ENCODE measurements around the gene ZNF664.

ZNF664 gene

DNA sequence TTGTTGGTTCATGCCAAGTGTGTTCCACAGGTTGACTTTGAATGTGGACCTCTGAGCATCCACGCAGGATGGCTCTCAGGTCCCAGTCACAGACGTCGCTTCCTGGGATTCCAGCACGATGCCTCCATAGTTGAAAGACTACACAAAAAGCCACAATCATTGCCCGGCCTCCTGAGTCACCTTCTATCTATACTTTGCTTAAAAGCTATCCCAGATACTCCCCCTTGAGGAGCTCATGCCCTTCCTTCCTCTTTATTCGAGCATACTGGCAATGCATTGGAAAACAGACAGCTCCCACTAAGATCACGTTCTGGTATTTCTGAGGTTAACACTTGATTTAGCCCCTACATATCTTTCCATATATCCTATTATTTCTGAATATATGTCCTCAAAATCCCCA is 40.1 kb downstream of the ZNF664 start:
- no peak for DNase-seq

DNA sequence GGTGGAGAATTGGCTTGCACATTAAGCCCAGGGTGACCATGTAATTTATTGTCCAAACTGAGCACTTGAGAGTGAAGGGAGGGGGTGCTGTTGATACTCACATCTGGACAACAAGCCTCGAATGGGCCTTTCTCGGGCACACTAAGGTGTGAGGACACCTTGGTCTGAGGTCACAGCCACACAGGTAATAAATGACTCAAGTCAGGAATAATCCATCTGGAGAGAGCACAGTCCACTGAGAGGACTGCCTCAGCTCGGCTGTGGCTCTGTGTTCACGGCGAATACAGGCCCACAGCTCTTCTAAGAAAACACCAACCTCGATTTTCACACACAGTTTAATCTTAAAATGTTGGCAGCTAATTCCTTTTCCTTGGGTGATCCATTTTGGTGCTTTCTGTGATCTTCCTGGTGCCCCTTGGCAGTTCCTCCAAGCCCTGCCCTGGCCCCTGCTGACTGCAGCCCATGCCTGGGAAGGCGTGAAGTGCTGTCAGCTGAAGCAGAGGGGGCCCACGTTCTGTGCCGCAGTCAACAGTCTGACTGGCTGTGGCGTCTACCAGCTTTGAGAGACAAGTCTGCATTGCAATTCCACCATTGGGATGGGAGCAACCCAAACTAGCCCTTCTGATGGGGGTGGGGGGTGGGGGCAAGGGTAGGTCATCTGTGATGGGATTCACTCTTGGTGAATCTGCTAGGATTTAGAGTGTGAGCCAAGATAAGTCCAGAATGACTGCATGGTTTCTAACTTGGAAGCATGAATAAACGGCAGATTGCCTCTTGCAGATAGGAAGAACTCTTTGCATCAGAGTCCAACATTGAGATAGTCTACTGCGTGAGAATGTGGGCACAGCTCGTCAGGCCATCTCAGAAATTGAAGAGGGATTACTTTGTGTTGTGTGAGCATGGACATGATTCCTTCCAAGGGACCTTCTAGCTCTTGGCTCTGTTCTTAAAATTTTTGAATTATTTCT is 42.8 kb downstream of the ZNF664 start:
- DNase-seq, result no peak

DNA sequence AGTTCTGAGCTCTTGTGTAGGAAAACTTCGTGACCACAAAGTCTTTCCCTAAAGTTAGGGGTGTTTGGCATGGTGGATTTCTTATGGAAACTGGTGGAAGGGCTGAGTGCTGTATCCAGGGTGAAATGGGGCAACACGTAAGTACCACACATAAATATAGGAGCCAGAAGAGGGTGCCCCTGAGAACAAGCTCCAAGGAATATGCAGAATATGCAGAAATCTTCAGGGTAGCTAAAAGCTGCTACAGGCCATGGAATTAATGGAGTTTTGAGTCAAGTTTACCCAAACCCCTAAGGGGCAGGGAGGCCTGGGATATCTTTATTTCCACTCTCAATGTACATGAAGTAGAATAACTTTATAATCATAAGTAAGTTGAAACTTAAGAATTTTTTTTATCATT is 44.0 kb downstream of the ZNF664 start:
- DNase-seq, result no peak

GRCh38 chr12:124018539-124018938 is 45.5 kb downstream of the ZNF664 start:
- DNase-seq, result no peak

- no peak for DNase-seq
Observed at GRCh38 chr12:124019115-124019514, 46.1 kb downstream of the ZNF664 start.

DNA sequence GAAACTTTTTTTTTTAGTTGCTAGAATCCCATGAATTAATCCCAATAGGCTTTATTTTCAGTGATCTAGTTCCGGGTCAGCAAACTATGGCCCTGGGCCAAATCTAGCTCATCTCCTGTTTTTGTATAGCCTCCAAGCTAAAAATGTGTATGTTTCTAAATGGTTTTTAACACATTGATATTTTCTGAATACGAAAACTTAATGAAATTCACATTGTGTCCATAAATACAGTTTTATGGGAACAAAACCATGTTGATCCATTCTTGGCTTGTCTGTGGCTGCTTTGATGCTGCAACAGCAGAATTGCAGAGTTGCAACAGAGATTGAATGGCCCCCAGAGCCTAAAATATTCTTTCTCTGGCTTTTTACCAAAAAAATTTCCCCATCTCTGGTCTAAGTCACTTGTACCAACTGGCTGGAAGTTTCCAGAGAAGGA is 47.5 kb downstream of the ZNF664 start:
- DNase-seq, result no peak

- DNase-seq, result no peak
Observed at GRCh38 chr12:124021007-124021406, 48.0 kb downstream of the ZNF664 start.

GRCh38 chr12:124022161-124022560 is 49.1 kb downstream of the ZNF664 start:
- DNase-seq, result no peak

- no peak for DNase-seq
Observed at GRCh38 chr12:124024263-124024678, 51.3 kb downstream of the ZNF664 start.

- no peak for DNase-seq
Observed at GRCh38 chr12:124024776-124025175, 51.8 kb downstream of the ZNF664 start.

DNA sequence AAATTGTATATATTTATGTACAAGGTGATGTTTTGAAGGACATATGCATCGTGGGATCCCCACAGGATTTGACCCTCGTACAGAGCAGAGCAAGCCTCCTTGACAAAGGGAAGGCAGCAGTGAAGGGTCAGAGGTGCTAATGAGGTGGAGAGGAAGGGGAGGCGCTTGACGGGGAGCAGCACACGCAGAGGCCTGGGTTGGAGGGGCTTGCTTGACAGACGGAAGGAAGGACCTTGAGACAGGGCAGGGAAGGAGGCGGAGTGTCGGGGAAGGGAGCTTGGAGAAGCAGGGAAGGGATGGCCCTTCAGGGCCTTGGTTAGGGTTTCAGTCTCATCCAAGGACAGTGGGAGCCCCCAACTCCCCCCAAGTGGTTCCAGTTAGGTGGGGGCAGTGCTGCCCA is 52.6 kb downstream of the ZNF664 start:
- no peak for DNase-seq

- no peak for DNase-seq
Observed at GRCh38 chr12:124026755-124027745, 54.0 kb downstream of the ZNF664 start.

GRCh38 chr12:124027753-124028554 is 54.9 kb downstream of the ZNF664 start:
- DNase-seq, result no peak

DNA sequence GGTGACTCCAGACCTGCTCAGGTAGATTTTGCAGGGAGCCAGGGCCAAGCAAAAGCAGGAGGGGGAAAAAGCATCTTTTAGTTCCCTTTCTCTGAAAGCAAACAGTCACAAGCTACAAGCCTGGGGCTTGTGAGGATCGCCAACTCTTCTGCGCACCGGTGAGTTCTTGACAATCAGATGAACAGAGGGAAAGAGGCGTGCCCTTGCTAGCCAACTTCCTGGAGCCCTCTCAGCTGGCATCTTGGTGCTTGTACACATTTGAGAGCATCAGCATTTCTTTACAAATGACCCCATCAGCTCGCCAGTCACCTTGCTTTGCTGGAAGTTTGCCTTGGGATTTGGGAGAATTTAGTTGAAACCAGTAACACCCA is 55.5 kb downstream of the ZNF664 start:
- DNase-seq, result no peak

DNA sequence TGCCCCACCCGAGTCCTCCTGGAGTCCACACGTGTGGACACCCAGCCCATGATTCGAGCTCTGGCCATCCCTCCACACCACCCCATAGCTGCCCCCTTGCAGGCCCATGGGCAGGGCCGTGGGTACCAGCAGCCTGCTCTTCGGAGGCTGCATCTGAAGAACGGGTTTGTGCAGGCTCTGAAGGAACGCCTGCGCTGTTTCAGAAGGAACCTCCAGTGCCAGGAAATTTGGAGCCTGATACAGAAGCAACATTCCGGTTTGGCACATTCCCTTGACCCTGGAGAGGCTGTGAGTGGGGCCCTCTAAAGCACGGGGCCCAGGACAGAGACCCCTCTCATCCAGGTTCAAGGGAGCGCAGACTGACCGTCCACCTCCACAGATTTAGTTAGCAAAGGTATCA is 57.0 kb downstream of the ZNF664 start:
- DNase-seq, result no peak

DNA sequence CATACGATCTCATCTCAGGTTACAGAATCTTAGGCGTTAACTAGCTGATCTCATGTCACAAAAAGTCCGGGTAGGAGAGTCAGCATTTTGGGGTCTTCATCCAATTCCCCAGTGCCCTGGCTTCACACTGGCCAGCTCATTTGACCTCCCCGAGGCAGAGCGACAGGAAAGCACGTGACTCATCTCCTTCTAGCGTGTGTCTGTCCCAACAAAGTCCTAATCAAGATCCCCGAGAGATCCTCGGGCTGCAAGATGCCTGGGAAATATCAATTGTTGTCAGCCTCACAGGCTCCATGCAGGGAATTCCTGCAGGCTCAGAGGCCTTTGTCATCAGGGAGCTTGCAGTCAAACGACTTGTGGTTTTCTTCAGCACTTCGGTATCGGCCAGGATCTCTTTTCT is 57.5 kb downstream of the ZNF664 start:
- no peak for DNase-seq

- no peak for DNase-seq
Observed at GRCh38 chr12:124031058-124031457, 58.0 kb downstream of the ZNF664 start.

- DNase-seq, result peak; percentile 51
Observed at GRCh38 chr12:124032265-124032886, 59.4 kb downstream of the ZNF664 start.

DNA sequence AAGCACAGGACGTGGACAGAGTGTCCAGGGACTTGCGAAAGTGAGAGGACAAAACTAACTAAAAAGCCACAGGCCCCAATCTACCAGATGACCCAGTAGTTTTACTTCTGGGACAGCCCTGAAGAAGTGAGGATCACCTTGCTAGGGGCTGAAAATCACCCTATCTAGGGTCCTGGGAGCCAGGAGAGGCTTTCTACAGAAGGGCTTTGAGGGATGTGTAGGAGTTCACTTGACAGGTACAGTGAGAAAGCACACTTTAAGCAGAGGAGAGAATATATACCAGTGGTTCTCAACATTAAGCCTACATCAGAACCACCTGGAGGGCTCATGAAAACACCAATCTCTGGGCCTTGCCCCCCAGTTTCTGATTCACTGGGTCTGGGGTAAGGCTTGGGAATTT is 60.8 kb downstream of the ZNF664 start:
- DNase-seq, result no peak

GRCh38 chr12:124034297-124034696 is 61.3 kb downstream of the ZNF664 start:
- no peak for DNase-seq

DNA sequence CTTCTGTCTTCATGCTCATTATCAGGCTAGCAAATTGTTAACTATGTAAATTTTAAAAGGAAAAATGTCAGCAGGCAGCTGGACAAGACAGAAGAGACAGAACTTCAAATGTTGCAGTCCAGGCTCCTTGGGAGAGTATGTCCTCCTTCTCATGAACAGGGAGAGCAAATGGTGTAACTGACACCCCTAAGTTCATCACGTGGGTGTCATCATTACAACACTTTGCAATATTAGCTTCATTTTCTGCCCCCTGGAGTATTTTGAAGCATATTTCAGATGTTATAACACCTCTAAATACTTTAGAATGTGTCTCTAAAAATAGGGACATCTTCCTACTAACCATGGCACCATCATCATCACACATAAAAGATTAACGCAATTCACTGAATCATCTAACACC is 62.1 kb downstream of the ZNF664 start:
- no peak for DNase-seq

DNA sequence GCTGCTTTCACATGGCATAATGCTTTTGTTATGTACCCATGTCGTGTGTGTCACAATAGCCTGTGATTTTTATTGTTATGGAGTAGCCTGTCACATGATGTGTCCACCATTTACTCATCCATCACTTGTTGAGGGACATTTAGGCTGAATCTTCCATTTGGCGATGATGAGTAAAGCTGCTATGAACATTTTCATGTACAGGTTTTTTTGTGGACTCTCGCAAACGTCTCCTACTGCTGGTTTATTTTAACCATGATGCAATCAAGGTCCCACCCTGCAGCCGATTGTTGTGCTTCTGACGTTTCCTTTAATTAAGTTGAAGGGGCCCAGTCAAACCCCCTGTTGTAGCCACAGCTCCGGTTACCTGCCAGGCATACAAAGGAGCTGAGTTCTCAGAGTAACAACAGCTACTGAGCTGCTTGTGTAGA is 63.2 kb downstream of the ZNF664 start:
- no peak for DNase-seq
